ENCODE measurements around the gene KIF20B.

Gene KIF20B

DNA sequence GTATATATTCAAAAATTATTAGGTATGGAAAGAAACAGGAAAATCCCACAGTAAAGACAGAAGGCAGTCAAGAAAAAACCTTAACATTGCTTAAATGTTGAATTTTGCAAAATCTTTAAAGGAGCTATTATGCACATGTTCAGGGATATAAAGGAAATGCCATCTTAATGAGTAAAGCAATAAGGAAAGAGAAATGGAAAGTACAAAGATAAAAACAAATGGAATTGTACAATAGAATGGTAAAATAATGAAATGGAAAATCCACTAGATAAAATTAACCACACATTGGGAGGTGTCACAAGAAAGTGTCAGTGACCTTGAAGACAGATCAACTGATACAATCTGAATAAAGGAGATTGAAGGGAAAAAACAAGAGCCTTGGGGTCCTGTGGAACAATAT, 82.0 kb downstream of the KIF20B start:
- no peaks in the 10 kb centered on the region for H3K27me3 ChIP-seq (ENCODE audit: insufficient read depth, low read depth)
- no peak overlapping the region for H3K4me2 ChIP-seq
- H3K27ac ChIP-seq = no peak overlapping the region
- no peak overlapping the region for H2AFZ ChIP-seq (ENCODE audit: low read depth)
- H3K4me3 ChIP-seq (IDR thresholded peaks at IDR 0.05; ENCODE audit: insufficient read depth, low read depth, low read length) = no peak overlapping the region
- no peak overlapping the region for H3K9ac ChIP-seq
- TF ChIP-seq, protein P1, sequence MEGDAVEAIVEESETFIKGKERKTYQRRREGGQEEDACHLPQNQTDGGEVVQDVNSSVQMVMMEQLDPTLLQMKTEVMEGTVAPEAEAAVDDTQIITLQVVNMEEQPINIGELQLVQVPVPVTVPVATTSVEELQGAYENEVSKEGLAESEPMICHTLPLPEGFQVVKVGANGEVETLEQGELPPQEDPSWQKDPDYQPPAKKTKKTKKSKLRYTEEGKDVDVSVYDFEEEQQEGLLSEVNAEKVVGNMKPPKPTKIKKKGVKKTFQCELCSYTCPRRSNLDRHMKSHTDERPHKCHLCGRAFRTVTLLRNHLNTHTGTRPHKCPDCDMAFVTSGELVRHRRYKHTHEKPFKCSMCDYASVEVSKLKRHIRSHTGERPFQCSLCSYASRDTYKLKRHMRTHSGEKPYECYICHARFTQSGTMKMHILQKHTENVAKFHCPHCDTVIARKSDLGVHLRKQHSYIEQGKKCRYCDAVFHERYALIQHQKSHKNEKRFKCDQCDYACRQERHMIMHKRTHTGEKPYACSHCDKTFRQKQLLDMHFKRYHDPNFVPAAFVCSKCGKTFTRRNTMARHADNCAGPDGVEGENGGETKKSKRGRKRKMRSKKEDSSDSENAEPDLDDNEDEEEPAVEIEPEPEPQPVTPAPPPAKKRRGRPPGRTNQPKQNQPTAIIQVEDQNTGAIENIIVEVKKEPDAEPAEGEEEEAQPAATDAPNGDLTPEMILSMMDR (conservative IDR thresholded peaks at IDR 0.05; ENCODE audit: low read depth, low read length) = no peak
- no peaks in the 10 kb centered on the region for H3K79me2 ChIP-seq (ENCODE audit: insufficient read depth, low read depth)
- no peaks in the 10 kb centered on the region for H3K36me3 ChIP-seq (ENCODE audit: insufficient read depth)
- H3K4me1 ChIP-seq (ENCODE audit: low read depth, poor library complexity, severe bottlenecking) = no peaks in the 10 kb centered on the region
- no peaks in the 10 kb centered on the region for H4K20me1 ChIP-seq (ENCODE audit: insufficient read depth)

DNA sequence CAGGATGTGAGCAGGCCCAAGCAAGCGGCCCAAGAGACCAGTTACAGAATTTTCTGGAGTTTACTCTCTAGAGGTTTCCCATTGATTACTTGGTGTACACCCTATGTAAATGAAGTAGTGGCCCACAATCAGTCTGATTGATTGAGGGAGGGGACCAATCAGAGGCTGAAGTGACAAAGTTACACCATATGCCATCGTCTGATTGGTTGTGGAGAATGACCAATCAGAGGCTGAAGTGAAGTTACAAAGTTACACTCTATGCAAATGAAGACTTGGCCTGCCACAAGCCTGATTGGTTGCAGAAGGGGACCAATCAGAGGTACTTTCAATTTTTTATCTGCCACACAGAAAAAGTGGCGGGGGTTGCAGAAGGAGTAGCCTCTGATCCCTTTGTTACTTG, 83.7 kb downstream of the KIF20B start:
- Histone ChIP-seq H3K36me3 (ENCODE audit: insufficient read depth) (no peaks in the 10 kb centered on the region), H3K4me1 (ENCODE audit: low read depth, poor library complexity, severe bottlenecking) (no peaks in the 10 kb centered on the region), H3K27me3 (ENCODE audit: insufficient read depth, low read depth) (no peaks in the 10 kb centered on the region), H2AFZ (ENCODE audit: low read depth) (no peak overlapping the region), H3K4me3 (IDR thresholded peaks at IDR 0.05; ENCODE audit: insufficient read depth, low read depth, low read length) (no peak overlapping the region), H4K20me1 (ENCODE audit: insufficient read depth) (no peaks in the 10 kb centered on the region), H3K4me2 (no peak overlapping the region), H3K9ac (no peak overlapping the region), H3K27ac (no peak overlapping the region), H3K79me2 (ENCODE audit: insufficient read depth, low read depth) (no peaks in the 10 kb centered on the region)
- TF ChIP-seq, protein P1 (conservative IDR thresholded peaks at IDR 0.05; ENCODE audit: low read depth, low read length) = no peak

DNA sequence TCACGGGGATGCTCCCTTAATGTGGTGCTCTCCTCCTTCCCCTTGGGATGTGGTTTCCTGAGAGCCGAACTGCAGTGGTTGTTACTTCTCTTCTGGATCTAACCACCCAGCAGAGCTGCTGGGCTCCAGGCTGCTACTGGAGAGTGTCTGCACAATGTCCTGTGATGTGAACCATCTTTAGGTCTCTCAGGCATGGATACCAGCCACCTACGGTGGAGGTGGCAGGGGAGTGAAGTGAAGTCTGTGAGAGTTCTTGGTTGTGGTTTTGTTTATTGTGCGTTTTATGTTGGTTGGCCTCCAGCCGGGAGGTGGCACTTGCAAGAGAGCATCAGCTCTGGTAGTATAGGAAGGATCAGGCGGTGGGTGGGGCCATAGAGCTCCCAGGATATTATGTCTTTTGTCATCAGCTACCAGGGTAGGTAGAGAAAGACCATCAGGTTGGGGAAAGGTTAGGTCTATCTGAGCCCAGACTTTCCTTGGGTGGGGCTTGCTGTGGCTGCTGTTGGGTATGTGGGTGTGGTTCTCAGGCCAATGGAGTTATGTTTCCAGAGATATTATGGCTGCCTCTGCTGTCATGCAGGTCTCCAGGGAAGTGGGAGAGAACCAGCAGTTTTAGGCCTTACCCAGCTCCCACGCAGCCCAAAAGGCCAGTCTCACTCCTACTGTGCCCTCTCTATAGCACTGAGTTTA, 87.9 kb downstream of the KIF20B start:
- Histone ChIP-seq H3K79me2 (ENCODE audit: insufficient read depth, low read depth) (no peaks in the 10 kb centered on the region), H3K36me3 (ENCODE audit: insufficient read depth) (no peaks in the 10 kb centered on the region), H2AFZ (ENCODE audit: low read depth) (no peak overlapping the region), H3K4me1 (ENCODE audit: low read depth, poor library complexity, severe bottlenecking) (no peaks in the 10 kb centered on the region), H3K4me2 (no peak overlapping the region), H3K27ac (no peak overlapping the region), H3K9ac (no peak overlapping the region), H3K4me3 (IDR thresholded peaks at IDR 0.05; ENCODE audit: insufficient read depth, low read depth, low read length) (no peak overlapping the region), H4K20me1 (ENCODE audit: insufficient read depth) (no peaks in the 10 kb centered on the region), H3K27me3 (ENCODE audit: insufficient read depth, low read depth) (no peaks in the 10 kb centered on the region)
- TF ChIP-seq, protein P1 (conservative IDR thresholded peaks at IDR 0.05; ENCODE audit: low read depth, low read length) = no peak

DNA sequence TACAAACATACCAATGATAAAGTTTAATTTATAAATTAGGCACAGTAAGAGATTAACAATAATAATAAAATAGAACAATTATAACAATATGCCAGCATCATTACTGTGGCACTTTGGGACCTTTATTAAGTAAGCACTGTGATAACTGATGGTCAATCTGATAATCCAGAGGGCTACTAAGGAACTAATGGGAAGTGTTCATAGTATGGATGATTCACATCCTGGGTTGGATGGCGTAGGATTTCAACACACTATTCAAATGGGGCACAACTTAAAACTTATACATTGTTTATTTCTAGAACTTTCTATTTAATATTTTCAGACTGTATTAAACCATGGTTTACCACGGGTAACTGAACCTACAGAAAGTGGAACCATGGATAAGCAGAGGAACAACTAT, 90.8 kb downstream of the KIF20B start:
- H3K27me3 ChIP-seq (ENCODE audit: insufficient read depth, low read depth) = no peaks in the 10 kb centered on the region
- no peak overlapping the region for H3K4me2 ChIP-seq
- H3K4me3 ChIP-seq (IDR thresholded peaks at IDR 0.05; ENCODE audit: insufficient read depth, low read depth, low read length) = no peak overlapping the region
- no peak overlapping the region for H3K27ac ChIP-seq
- TF ChIP-seq, protein P1 (conservative IDR thresholded peaks at IDR 0.05; ENCODE audit: low read depth, low read length) = no peak
- H3K9ac ChIP-seq = no peak overlapping the region
- H3K79me2 ChIP-seq (ENCODE audit: insufficient read depth, low read depth) = no peaks in the 10 kb centered on the region
- H2AFZ ChIP-seq (ENCODE audit: low read depth) = no peak overlapping the region
- no peaks in the 10 kb centered on the region for H4K20me1 ChIP-seq (ENCODE audit: insufficient read depth)
- no peaks in the 10 kb centered on the region for H3K4me1 ChIP-seq (ENCODE audit: low read depth, poor library complexity, severe bottlenecking)
- no peaks in the 10 kb centered on the region for H3K36me3 ChIP-seq (ENCODE audit: insufficient read depth)
